ENCODE results near the gene R3HDM4.

Gene R3HDM4

DNA sequence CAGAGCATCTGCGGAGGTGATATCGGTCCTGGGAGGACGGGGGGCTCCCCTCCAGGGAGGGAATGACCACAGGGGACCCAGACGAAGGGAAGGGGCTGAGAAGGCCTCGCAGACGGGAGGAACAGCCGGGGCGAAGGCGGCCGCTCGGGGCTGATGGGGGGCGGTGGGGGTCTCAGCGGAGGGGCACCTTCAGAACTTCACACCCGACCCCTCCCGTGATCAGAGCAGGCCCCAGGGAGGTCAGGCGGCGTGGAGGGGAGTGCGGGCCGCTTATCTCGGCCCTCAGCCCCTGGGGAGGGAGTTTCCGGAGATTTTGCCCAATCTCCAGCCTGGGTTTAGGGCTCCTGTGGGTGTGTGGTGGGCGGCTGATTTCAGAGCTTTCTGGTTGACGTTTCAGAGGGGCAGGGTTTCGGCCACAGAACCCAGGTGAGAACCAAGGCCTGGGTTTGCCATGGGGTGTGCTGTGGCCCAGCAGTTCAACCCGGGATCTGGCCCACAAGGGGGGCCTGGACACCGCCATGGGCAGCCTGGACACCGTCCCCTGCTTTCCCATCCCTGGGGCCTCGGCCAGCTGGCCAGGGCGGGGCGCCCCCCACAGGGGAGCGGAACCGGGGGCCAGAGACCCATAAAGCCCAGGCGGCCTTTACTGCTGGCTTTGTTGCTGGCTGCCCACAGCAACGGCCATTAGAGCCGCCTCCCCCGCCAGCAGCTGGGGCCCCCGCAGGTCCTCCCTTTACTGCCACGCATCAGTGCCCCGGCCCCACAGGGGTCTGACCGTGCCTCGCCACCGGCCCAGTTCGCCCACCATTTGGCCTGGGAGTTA lies 41.9 kb upstream of the R3HDM4 start:
- Histone ChIP-seq H3K4me1 (ENCODE audit: control insufficient read depth in 1 of 2, insufficient read depth in 2 of 2, low read length in 2 of 2) (peaks cover 13 to 25% of the 10 kb centered on the region in 2 donors), H3K27ac (ENCODE audit: low read depth, low read length) (no peak overlapping the region), H3K27me3 (ENCODE audit: control insufficient read depth in 1 of 2, insufficient read depth in 2 of 2, low read length in 2 of 2) (no peaks in the 10 kb centered on the region), H3K36me3 (ENCODE audit: control insufficient read depth in 1 of 2, insufficient read depth in 2 of 2, low read length in 2 of 2) (no peaks in the 10 kb centered on the region), H3K9me3 (ENCODE audit: control insufficient read depth in 1 of 2, low read length in 2 of 2) (no peaks in the 10 kb centered on the region), H3K4me3 (ENCODE audit: low read depth in 1 of 2, low read length in 2 of 2) (no peak overlapping the region), H3K9ac (ENCODE audit: low read depth in 1 of 2, low read length in 2 of 2) (no peak overlapping the region)

DNA sequence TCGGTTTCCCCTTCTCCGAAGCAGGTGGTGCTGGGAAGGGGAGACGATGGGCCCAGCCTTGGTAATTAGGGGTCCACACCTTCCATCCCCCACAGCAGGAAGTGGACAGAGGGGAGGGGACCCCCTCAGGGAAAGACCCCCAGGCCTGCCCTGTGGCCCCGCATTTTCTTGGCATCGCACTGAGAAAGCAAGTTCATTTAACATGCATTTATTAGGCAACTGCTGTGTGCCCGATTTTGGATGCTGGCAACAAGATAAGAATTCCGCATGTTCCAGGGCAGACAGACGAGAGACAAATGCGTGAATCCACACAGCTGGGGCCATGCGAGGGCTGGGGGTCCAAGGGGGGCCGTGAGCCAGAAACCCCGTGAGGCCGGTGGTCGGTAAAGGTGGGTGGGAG lies 41.3 kb upstream of the R3HDM4 start:
- Histone ChIP-seq H3K4me3 (ENCODE audit: low read depth in 1 of 2, low read length in 2 of 2) (no peak overlapping the region), H3K9ac (ENCODE audit: low read depth in 1 of 2, low read length in 2 of 2) (no peak overlapping the region), H3K36me3 (ENCODE audit: control insufficient read depth in 1 of 2, insufficient read depth in 2 of 2, low read length in 2 of 2) (no peaks in the 10 kb centered on the region), H3K4me1 (ENCODE audit: control insufficient read depth in 1 of 2, insufficient read depth in 2 of 2, low read length in 2 of 2) (peaks cover 13 to 25% of the 10 kb centered on the region in 2 donors), H3K27ac (ENCODE audit: low read depth, low read length) (no peak overlapping the region), H3K9me3 (ENCODE audit: control insufficient read depth in 1 of 2, low read length in 2 of 2) (no peaks in the 10 kb centered on the region), H3K27me3 (ENCODE audit: control insufficient read depth in 1 of 2, insufficient read depth in 2 of 2, low read length in 2 of 2) (no peaks in the 10 kb centered on the region)

DNA sequence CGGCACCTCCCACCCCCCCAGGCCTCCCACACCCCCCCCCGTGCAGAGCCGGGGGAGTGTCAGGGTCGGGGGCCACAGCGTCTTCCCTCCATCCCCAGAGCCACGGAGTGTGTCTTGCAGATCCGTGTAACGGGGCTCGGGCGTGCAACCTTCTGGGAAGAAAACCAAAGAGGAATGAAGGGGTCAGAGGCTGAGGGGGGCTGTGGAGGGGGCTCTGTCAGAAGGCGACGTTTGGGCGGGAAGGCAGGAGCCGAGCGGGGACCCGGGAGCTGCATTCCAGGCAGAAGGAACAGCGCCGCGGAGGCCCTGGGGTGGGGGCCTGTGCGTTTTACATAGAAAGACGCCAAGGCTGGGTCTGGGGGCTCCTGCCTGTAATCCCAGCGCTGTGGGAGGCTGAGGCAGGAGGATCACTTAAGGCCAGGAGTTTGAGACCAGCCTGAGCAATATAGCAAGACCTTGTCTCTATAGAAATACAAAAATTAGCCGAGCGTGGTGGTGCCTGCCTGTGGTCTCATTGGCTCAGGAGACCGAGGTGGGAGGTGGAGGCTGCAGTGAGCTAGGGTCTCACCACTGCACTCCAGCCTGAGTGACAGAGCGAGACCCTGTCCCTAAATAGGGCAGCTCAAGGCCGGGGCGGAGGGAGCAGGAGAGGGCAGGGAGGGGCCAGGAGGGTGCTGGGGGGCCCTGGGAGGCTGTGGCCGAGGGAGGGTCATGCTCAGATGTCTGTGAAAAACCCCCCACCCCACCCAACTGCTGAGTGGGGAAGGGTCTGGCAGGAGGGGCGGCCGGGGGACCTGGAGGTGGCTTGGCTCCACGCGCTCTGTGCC lies 40.6 kb upstream of the R3HDM4 start:
- Histone ChIP-seq H3K27ac (ENCODE audit: low read depth, low read length) (no peak overlapping the region), H3K36me3 (ENCODE audit: control insufficient read depth in 1 of 2, insufficient read depth in 2 of 2, low read length in 2 of 2) (no peaks in the 10 kb centered on the region), H3K27me3 (ENCODE audit: control insufficient read depth in 1 of 2, insufficient read depth in 2 of 2, low read length in 2 of 2) (no peaks in the 10 kb centered on the region), H3K9me3 (ENCODE audit: control insufficient read depth in 1 of 2, low read length in 2 of 2) (no peaks in the 10 kb centered on the region), H3K9ac (ENCODE audit: low read depth in 1 of 2, low read length in 2 of 2) (peak overlapping the region in 1 of 2 donors; percentile 18), H3K4me1 (ENCODE audit: control insufficient read depth in 1 of 2, insufficient read depth in 2 of 2, low read length in 2 of 2) (peaks cover 13 to 25% of the 10 kb centered on the region in 2 donors), H3K4me3 (ENCODE audit: low read depth in 1 of 2, low read length in 2 of 2) (no peak overlapping the region)

- Histone ChIP-seq H3K36me3 (ENCODE audit: control insufficient read depth in 1 of 2, insufficient read depth in 2 of 2, low read length in 2 of 2) (no peaks in the 10 kb centered on the region), H3K27me3 (ENCODE audit: control insufficient read depth in 1 of 2, insufficient read depth in 2 of 2, low read length in 2 of 2) (no peaks in the 10 kb centered on the region), H3K27ac (ENCODE audit: low read depth, low read length) (no peak overlapping the region), H3K4me1 (ENCODE audit: control insufficient read depth in 1 of 2, insufficient read depth in 2 of 2, low read length in 2 of 2) (peaks cover 13 to 25% of the 10 kb centered on the region in 2 donors), H3K4me3 (ENCODE audit: low read depth in 1 of 2, low read length in 2 of 2) (peak overlapping the region; percentile 28 to 43), H3K9ac (ENCODE audit: low read depth in 1 of 2, low read length in 2 of 2) (peak overlapping the region in 1 of 2 donors; percentile 18), H3K9me3 (ENCODE audit: control insufficient read depth in 1 of 2, low read length in 2 of 2) (no peaks in the 10 kb centered on the region)
Observed at GRCh38 chr19:952680-953444, 39.8 kb upstream of the R3HDM4 start.

DNA sequence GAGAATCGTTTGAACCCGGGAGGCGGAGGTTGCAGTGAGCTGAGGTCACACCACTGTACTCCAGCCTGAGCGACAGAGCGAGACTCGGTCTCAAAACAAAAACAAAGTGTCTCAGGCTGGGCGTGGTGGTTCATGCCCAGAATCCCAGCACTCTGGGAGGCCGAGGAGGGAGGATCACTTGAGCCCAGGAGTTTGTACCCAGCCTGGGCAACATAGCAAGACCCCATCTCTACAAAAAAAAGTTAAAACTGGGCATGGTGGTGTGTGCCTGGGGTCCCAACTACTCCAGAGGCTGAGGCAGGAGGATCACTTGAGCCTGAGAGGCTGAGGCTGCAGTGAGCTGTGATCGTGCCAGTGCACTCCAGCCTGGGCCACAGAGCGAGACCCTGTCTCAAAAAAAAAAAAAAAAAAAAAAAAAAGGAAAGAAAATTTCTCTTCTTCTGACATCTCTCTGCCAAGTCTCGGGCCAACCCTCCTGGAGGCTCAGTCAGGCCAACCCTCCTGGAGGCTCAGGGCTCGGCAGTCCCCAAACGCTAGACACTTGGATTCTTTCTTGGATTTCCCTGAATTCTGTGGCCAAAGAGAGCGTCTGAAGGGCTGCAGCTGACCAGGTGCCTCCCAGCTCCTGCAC lies 39.1 kb upstream of the R3HDM4 start:
- Histone ChIP-seq H3K9ac (ENCODE audit: low read depth in 1 of 2, low read length in 2 of 2) (peak overlapping the region in 1 of 2 donors; percentile 18), H3K9me3 (ENCODE audit: control insufficient read depth in 1 of 2, low read length in 2 of 2) (no peaks in the 10 kb centered on the region), H3K36me3 (ENCODE audit: control insufficient read depth in 1 of 2, insufficient read depth in 2 of 2, low read length in 2 of 2) (no peaks in the 10 kb centered on the region), H3K4me3 (ENCODE audit: low read depth in 1 of 2, low read length in 2 of 2) (peak overlapping the region; percentile 28 to 43), H3K27me3 (ENCODE audit: control insufficient read depth in 1 of 2, insufficient read depth in 2 of 2, low read length in 2 of 2) (no peaks in the 10 kb centered on the region), H3K27ac (ENCODE audit: low read depth, low read length) (no peak overlapping the region), H3K4me1 (ENCODE audit: control insufficient read depth in 1 of 2, insufficient read depth in 2 of 2, low read length in 2 of 2) (peaks cover 13 to 25% of the 10 kb centered on the region in 2 donors)

DNA sequence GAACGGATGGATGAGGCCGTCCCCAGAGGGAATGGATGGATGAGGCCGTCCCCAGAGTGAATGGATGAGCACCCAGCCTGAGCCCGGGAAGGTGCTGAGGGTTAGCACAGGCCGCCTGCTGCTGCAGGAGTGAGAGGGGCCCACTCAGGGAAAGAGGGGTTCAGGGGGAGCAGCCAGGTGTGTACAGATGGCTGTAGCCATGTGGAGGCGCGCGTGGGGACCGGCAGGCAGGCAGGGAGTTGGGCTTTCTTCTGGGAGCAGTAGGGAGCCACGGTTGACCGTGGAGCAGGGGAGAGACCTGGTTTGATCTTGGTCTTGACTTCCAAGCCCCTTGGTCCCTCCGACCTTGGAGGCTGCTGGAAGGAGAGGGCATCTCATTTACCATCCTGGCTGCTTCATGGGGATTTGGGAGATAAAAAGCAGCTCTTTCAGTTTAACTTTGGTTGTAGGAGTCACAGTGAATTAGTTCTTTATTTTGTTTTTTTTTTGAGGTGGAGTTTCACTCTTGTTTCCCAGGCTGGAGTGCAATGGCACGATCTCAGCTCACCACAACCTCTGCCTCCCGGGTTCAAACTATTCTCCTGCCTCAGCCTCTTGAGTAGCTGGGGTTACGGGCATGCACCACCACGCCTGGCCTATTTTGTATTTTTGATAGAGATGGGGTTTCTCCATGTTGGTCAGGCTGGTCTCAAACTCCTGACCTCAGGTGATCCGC lies 37.5 kb upstream of the R3HDM4 start:
- Histone ChIP-seq H3K9me3 (ENCODE audit: control insufficient read depth in 1 of 2, low read length in 2 of 2) (no peaks in the 10 kb centered on the region), H3K4me3 (ENCODE audit: low read depth in 1 of 2, low read length in 2 of 2) (no peak overlapping the region), H3K9ac (ENCODE audit: low read depth in 1 of 2, low read length in 2 of 2) (no peak overlapping the region), H3K4me1 (ENCODE audit: control insufficient read depth in 1 of 2, insufficient read depth in 2 of 2, low read length in 2 of 2) (peaks cover 13 to 24% of the 10 kb centered on the region in 2 donors), H3K27ac (ENCODE audit: low read depth, low read length) (no peak overlapping the region), H3K27me3 (ENCODE audit: control insufficient read depth in 1 of 2, insufficient read depth in 2 of 2, low read length in 2 of 2) (no peaks in the 10 kb centered on the region), H3K36me3 (ENCODE audit: control insufficient read depth in 1 of 2, insufficient read depth in 2 of 2, low read length in 2 of 2) (no peaks in the 10 kb centered on the region)

DNA sequence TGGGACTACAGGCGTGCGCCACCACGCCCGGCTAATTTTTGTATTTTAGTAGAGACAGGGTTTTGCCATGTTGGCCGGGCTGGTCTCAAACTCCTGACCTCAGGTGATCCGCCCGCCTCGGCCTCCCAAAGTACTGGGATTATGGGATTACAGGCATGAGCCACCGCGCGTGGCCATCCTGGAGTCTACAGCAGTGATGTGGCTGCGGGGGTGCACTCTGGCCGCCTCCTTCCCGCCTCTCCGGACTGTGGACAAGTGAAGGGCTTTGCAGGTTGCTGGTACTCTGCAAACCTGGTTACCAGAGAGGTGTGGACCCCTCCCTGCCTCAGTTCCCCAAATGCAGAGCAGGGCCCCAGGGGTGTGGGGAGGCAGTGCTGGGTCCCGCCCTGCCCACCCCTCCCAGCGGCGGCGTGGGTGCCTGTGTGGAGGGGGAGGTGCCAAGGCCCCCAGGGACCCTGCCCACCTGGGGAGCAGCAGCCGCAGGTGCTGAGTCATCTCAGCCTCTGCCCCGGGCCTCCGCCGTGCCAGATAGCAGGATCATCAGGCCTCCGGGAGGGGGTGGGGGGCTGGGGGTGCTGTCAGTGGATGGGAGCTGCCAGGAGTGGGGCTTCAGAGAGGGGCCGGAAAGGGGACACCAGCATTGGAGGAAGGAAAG lies 36.0 kb upstream of the R3HDM4 start:
- Histone ChIP-seq H3K4me1 (ENCODE audit: control insufficient read depth in 1 of 2, insufficient read depth in 2 of 2, low read length in 2 of 2) (peaks cover 23 to 31% of the 10 kb centered on the region in 2 donors), H3K9ac (ENCODE audit: low read depth in 1 of 2, low read length in 2 of 2) (no peak overlapping the region), H3K4me3 (ENCODE audit: low read depth in 1 of 2, low read length in 2 of 2) (no peak overlapping the region), H3K27ac (ENCODE audit: low read depth, low read length) (no peak overlapping the region), H3K36me3 (ENCODE audit: control insufficient read depth in 1 of 2, insufficient read depth in 2 of 2, low read length in 2 of 2) (no peaks in the 10 kb centered on the region), H3K27me3 (ENCODE audit: control insufficient read depth in 1 of 2, insufficient read depth in 2 of 2, low read length in 2 of 2) (no peaks in the 10 kb centered on the region), H3K9me3 (ENCODE audit: control insufficient read depth in 1 of 2, low read length in 2 of 2) (no peaks in the 10 kb centered on the region)

- Histone ChIP-seq H3K4me3 (ENCODE audit: low read depth in 1 of 2, low read length in 2 of 2) (no peak overlapping the region), H3K9ac (ENCODE audit: low read depth in 1 of 2, low read length in 2 of 2) (no peak overlapping the region), H3K4me1 (ENCODE audit: control insufficient read depth in 1 of 2, insufficient read depth in 2 of 2, low read length in 2 of 2) (peaks cover 21 to 32% of the 10 kb centered on the region in 2 donors), H3K9me3 (ENCODE audit: control insufficient read depth in 1 of 2, low read length in 2 of 2) (no peaks in the 10 kb centered on the region), H3K27ac (ENCODE audit: low read depth, low read length) (peak overlapping the region; percentile 20), H3K27me3 (ENCODE audit: control insufficient read depth in 1 of 2, insufficient read depth in 2 of 2, low read length in 2 of 2) (no peaks in the 10 kb centered on the region), H3K36me3 (ENCODE audit: control insufficient read depth in 1 of 2, insufficient read depth in 2 of 2, low read length in 2 of 2) (no peaks in the 10 kb centered on the region)
Observed at GRCh38 chr19:947707-948539, 34.9 kb upstream of the R3HDM4 start.

All from duodenal mucosa (tissue), 2 donors.